ENCODE data around the gene ZNF823. TPM values are rescaled to one million over a fixed set of nuclear protein-coding genes. Genes with fewer than 3 reads are reported as not detected.
"Not testable (repeated sequence)": the region's sequence is repeated elsewhere in the genome, so short reads cannot be mapped to it uniquely, and the experiment has no call there.

ZNF823 gene
- total RNA-seq, 1 donor from 2014 or later, result 8.5 TPM

DNA sequence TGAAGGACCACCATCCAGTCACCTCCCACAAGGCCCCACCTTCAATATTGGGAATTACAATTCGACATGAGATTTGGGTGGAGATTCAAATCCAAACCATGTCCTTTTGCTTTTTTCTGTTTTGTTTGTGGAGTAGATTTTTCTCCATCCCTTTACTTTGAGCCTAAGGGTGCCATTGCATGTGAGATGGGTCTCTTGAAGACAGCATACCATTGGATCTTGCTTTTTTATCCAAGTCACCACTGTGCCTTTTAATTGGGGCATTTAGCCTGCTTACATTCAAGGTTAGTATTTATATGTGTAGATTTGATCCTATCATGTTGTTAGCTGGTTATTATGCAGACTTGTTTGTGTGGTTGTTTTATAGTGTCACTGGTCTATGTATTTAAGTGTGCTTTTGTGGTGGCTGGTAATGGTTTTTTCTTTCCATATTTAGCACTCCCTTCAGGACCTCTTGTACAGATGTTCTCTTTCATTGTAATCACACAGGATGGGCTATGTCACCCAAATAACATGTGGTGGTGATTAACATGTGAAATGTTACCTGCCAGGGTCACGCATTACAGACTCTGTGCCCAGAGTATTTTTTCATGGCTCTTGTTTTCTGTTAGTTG, 58.0 kb downstream of the ZNF823 start:
- Mint-ChIP-seq H3K27ac (ENCODE audit: unreplicated experiment) (no peak overlapping the region), H3K9me3 (ENCODE audit: unreplicated experiment) (peaks cover 12% of the 10 kb centered on the region), H3K4me3 (ENCODE audit: unreplicated experiment) (no peak overlapping the region), H3K27me3 (ENCODE audit: unreplicated experiment) (no peaks in the 10 kb centered on the region), H3K4me1 (ENCODE audit: low read depth, unreplicated experiment) (no peaks in the 10 kb centered on the region), H3K36me3 (ENCODE audit: unreplicated experiment) (peaks cover 33% of the 10 kb centered on the region)
- DNase-seq, result no peak
- TF ChIP-seq, protein P1, sequence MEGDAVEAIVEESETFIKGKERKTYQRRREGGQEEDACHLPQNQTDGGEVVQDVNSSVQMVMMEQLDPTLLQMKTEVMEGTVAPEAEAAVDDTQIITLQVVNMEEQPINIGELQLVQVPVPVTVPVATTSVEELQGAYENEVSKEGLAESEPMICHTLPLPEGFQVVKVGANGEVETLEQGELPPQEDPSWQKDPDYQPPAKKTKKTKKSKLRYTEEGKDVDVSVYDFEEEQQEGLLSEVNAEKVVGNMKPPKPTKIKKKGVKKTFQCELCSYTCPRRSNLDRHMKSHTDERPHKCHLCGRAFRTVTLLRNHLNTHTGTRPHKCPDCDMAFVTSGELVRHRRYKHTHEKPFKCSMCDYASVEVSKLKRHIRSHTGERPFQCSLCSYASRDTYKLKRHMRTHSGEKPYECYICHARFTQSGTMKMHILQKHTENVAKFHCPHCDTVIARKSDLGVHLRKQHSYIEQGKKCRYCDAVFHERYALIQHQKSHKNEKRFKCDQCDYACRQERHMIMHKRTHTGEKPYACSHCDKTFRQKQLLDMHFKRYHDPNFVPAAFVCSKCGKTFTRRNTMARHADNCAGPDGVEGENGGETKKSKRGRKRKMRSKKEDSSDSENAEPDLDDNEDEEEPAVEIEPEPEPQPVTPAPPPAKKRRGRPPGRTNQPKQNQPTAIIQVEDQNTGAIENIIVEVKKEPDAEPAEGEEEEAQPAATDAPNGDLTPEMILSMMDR (IDR thresholded peaks at IDR 0.05; ENCODE audit: partially characterized antibody, unreplicated experiment), result no peak

DNA sequence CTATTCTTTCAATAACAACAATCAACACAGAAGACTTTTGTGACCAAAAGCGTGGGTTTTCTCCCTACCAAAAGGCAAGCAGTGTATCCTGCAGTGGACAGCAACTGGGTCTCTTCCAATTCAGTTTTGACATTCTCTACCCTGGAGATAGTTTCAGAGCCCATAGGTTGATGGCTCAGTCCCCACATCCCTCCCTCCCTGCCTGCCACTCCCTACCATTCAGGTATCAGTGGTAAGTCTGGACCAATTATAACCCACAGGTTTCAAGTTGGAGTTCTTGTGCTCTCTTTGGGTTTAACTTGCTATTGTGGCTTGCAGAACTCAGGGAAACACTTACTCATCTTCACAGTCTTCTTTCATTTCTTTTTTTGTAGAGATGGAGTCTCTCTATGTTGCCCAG, 60.2 kb downstream of the ZNF823 start:
- H3K27me3 Mint-ChIP-seq (ENCODE audit: unreplicated experiment), result no peaks in the 10 kb centered on the region
- no peak overlapping the region for H3K27ac Mint-ChIP-seq (ENCODE audit: unreplicated experiment)
- H3K4me3 Mint-ChIP-seq (ENCODE audit: unreplicated experiment), result no peak overlapping the region
- TF ChIP-seq, protein P1 (IDR thresholded peaks at IDR 0.05; ENCODE audit: partially characterized antibody, unreplicated experiment), result no peak
- no peak for DNase-seq
- peaks cover 8% of the 10 kb centered on the region for H3K9me3 Mint-ChIP-seq (ENCODE audit: unreplicated experiment)
- peaks cover 22% of the 10 kb centered on the region for H3K36me3 Mint-ChIP-seq (ENCODE audit: unreplicated experiment)
- no peaks in the 10 kb centered on the region for H3K4me1 Mint-ChIP-seq (ENCODE audit: low read depth, unreplicated experiment)

DNA sequence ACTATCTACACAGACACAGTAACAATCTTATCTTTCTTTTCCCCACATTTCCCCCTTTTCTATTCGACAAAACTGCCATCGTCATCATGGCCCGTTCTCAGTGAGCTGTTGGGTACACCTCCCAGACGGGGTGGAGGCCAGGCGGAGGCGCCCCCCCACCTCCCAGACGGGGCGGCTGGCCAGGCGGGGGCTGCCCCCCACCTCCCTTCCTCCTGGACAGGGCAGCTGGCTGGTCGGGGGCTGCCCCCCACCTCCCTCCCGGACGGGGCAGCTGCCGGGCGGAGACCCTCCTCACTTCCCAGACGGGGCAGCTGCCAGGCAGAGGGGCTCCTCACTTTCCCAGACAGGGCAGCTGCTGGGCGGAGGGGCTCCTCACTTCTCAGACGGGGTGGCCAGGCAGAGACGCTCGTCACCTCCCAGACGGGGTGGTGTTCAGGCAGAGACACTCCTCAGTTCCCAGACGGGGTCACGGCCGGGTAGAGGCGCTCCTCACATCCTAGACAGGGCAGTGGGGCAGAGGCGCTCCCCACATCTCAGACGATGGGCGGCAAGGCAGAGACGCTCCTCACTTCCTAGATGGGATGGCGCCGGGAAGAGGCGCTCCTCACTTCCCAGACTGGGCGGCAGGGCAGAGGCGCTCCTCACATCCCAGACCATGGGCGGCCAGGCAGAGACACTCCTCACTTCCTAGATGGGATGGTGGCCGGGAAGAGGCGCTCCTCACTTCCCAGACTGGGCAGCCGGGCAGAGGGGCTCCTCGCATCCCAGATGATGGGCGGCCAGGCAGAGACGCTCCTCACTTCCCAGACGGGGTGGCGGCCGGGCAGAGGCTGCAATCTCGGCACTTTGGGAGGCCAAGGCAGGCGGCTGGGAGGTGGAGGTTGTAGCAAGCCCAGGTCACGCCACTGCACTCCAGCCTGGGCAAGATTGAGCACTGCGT, 61.8 kb downstream of the ZNF823 start:
- H3K27ac Mint-ChIP-seq (ENCODE audit: unreplicated experiment); H3K4me1 Mint-ChIP-seq (ENCODE audit: low read depth, unreplicated experiment); H3K4me3 Mint-ChIP-seq (ENCODE audit: unreplicated experiment); H3K27me3 Mint-ChIP-seq (ENCODE audit: unreplicated experiment); H3K9me3 Mint-ChIP-seq (ENCODE audit: unreplicated experiment); DNase-seq: not testable (repeated sequence)
- H3K36me3 Mint-ChIP-seq (ENCODE audit: unreplicated experiment), result peaks cover 19% of the 10 kb centered on the region

DNA sequence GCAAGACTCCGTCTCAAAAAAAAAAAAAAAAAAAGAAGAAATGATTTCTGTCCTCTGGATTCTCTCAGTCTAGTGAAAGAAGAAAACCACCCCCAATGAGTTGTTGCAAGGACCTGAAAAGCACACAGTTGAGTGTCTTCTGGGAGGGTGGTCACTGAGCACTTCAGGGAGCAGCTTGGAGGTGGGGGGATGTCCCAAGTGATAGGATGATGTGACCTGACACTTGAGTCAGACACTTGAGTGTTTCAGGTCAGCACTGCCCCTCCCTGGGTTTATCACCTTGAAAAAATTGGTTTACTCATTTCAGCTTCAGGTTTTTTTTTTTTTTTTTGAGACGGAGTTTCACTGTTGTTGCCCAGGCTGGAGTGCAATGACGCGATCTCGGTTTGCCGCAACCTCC, 63.2 kb downstream of the ZNF823 start:
- Mint-ChIP-seq H3K4me1 (ENCODE audit: low read depth, unreplicated experiment) (no peaks in the 10 kb centered on the region), H3K9me3 (ENCODE audit: unreplicated experiment) (peaks cover 8% of the 10 kb centered on the region), H3K27me3 (ENCODE audit: unreplicated experiment) (no peaks in the 10 kb centered on the region), H3K4me3 (ENCODE audit: unreplicated experiment) (no peak overlapping the region), H3K36me3 (ENCODE audit: unreplicated experiment) (peaks cover 15% of the 10 kb centered on the region), H3K27ac (ENCODE audit: unreplicated experiment) (no peak overlapping the region)
- no peak for DNase-seq
- TF ChIP-seq, protein P1 (IDR thresholded peaks at IDR 0.05; ENCODE audit: partially characterized antibody, unreplicated experiment), result no peak

DNA sequence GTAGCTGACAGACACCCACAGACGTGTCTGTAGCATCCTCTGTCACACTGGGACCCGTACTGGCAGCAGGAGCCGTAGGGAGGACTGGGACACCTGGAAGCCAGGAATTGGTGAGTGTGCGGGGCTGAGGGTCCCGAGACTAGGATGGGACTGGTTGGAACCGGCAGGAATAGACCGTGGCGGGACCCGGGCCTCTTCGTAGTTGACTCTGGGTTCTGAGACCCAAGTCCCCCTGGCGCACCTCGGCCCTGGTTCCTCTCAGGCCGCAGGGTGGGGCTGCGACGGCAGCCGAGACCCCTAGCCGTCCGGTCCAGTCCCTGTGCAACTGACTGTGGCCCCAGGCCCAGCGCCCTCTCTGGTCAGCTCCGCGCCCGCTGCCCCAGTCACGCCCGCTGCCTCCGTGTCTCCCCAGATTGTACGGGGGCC, 64.7 kb downstream of the ZNF823 start:
- H3K36me3 Mint-ChIP-seq (ENCODE audit: unreplicated experiment), result peaks cover 4% of the 10 kb centered on the region
- no peaks in the 10 kb centered on the region for H3K4me1 Mint-ChIP-seq (ENCODE audit: low read depth, unreplicated experiment)
- DNase-seq, result peak; percentile 37
- H3K27ac Mint-ChIP-seq (ENCODE audit: unreplicated experiment), result peak overlapping the region; percentile 84
- peaks cover 4% of the 10 kb centered on the region for H3K9me3 Mint-ChIP-seq (ENCODE audit: unreplicated experiment)
- TF ChIP-seq, protein P1 (IDR thresholded peaks at IDR 0.05; ENCODE audit: partially characterized antibody, unreplicated experiment), result no peak
- H3K27me3 Mint-ChIP-seq (ENCODE audit: unreplicated experiment), result no peaks in the 10 kb centered on the region
- H3K4me3 Mint-ChIP-seq (ENCODE audit: unreplicated experiment), result peak overlapping the region; percentile 92

Measured in glutamatergic neuron (in vitro differentiated cells).